Measurements from ENCODE around the gene GPR15LG.

DNA sequence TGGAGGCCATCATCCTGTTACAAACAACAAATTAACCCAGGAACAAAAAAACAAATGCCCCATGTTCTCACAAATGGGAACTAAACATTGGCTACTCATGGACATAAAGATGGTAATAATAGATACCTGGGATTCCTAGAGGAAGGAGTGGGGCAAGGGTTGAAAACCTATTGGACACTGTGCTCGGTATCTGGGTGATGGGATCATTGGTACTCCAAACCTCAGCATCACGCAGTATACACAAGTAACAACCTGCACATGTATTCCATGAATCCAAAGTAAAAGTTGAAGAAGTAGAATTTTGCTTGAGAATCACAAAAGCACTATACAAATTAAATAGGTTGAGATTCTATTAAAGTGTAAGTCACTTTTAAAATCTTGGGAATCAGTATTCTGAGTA is 17.6 kb upstream of the GPR15LG start:
- TF ChIP-seq, protein P1, sequence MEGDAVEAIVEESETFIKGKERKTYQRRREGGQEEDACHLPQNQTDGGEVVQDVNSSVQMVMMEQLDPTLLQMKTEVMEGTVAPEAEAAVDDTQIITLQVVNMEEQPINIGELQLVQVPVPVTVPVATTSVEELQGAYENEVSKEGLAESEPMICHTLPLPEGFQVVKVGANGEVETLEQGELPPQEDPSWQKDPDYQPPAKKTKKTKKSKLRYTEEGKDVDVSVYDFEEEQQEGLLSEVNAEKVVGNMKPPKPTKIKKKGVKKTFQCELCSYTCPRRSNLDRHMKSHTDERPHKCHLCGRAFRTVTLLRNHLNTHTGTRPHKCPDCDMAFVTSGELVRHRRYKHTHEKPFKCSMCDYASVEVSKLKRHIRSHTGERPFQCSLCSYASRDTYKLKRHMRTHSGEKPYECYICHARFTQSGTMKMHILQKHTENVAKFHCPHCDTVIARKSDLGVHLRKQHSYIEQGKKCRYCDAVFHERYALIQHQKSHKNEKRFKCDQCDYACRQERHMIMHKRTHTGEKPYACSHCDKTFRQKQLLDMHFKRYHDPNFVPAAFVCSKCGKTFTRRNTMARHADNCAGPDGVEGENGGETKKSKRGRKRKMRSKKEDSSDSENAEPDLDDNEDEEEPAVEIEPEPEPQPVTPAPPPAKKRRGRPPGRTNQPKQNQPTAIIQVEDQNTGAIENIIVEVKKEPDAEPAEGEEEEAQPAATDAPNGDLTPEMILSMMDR (IDR thresholded peaks at IDR 0.05; ENCODE audit: poor library complexity): no peak
- no peak for TF ChIP-seq EZH2phosphoT487 (IDR thresholded peaks at IDR 0.05; ENCODE audit: low read depth, severe bottlenecking, unreplicated experiment)
